ENCODE results near the gene DCAF7.

DCAF7 gene

GRCh38 chr17:63519972-63520882, 30.1 kb upstream of the DCAF7 start:
- no peak for TF ChIP-seq EZH2phosphoT487 (IDR thresholded peaks at IDR 0.05; ENCODE audit: low read depth)
- no peak for TF ChIP-seq CTCF (IDR thresholded peaks at IDR 0.05; ENCODE audit: low read depth, low read length)
- Histone ChIP-seq H3K27me3 (ENCODE audit: low read depth, low read length) (peaks cover 13% of the 10 kb centered on the region), H3K36me3 (replicated peaks; ENCODE audit: low read depth, low read length) (no peaks in the 10 kb centered on the region), H3K9me3 (ENCODE audit: insufficient read depth, low read length) (no peaks in the 10 kb centered on the region), H3K79me2 (ENCODE audit: low read length) (no peaks in the 10 kb centered on the region), H3K4me1 (ENCODE audit: low read length) (no peaks in the 10 kb centered on the region), H3K4me3 (ENCODE audit: low read length) (no peak overlapping the region), H3K9ac (ENCODE audit: low read length) (no peak overlapping the region), H3K27ac (ENCODE audit: low read length) (no peak overlapping the region), H3K4me2 (ENCODE audit: low read length) (no peak overlapping the region), H2AFZ (ENCODE audit: low read depth, low read length) (no peak overlapping the region), H4K20me1 (ENCODE audit: insufficient read depth, low read length) (no peaks in the 10 kb centered on the region)

DNA sequence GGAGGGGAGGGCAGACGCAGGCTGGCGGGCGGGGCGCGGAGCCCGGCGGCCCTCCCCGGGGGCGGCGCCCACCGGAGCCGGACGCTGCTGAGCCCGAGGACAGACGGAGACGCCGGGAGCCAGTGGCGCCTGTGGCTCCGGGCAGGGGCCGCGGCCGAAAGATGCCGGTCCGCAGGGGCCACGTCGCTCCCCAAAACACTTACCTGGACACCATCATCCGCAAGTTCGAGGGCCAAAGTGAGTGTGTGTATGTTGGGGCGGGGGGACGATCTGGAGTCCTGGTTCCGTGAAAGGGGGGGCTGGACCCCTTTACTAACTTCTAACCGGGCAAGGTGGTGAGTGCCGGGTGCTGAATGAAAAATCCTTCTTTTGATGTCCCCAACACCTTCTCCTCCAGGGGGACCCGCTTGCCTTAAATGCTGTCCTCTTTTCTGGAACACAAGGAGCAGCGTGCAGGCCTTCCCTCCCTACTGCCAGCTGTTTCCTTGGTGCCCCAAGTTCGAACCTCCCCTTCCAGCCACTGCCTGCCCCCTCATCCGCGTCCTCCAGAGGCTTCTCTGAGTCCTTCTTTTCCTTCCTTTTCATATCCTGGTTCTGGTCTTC, 26.9 kb upstream of the DCAF7 start, which contains the start of gene KCNH6:
TSS of gene KCNH6 (plus strand) at position 106 of the 603 bp plus-strand sequence. CDS start at position 162, 56 bp downstream.
- no peaks in the 10 kb centered on the region for H3K36me3 ChIP-seq (replicated peaks; ENCODE audit: low read depth, low read length)
- TF ChIP-seq EZH2phosphoT487 (IDR thresholded peaks at IDR 0.05; ENCODE audit: low read depth) (no peak), CTCF (IDR thresholded peaks at IDR 0.05; ENCODE audit: low read depth, low read length) (no peak)
- H3K9ac ChIP-seq (ENCODE audit: low read length): no peak within 1 kb of the TSS
- no peaks in the 10 kb centered on the region; the same call in 1 of the 2 replicates for H3K27me3 ChIP-seq (ENCODE audit: low read depth, low read length)
- no peak within 1 kb of the TSS for H3K4me2 ChIP-seq (ENCODE audit: low read length)
- H2AFZ ChIP-seq (ENCODE audit: low read depth, low read length): no peak within 1 kb of the TSS
- no peaks in the 10 kb centered on the region for H3K9me3 ChIP-seq (ENCODE audit: insufficient read depth, low read length)
- no peaks in the 10 kb centered on the region for H3K79me2 ChIP-seq (ENCODE audit: low read length)
- H4K20me1 ChIP-seq (ENCODE audit: insufficient read depth, low read length): no peaks in the 10 kb centered on the region
- H3K4me3 ChIP-seq (ENCODE audit: low read length): no peak within 1 kb of the TSS
- H3K4me1 ChIP-seq (ENCODE audit: low read length): no peaks in the 10 kb centered on the region
- H3K27ac ChIP-seq (ENCODE audit: low read length): no peak within 1 kb of the TSS

- Histone ChIP-seq H3K9me3 (ENCODE audit: insufficient read depth, low read length) (no peaks in the 10 kb centered on the region), H4K20me1 (ENCODE audit: insufficient read depth, low read length) (no peaks in the 10 kb centered on the region), H2AFZ (ENCODE audit: low read depth, low read length) (no peak overlapping the region), H3K27ac (ENCODE audit: low read length) (no peak overlapping the region), H3K4me1 (ENCODE audit: low read length) (no peaks in the 10 kb centered on the region), H3K9ac (ENCODE audit: low read length) (no peak overlapping the region), H3K4me2 (ENCODE audit: low read length) (no peak overlapping the region), H3K79me2 (ENCODE audit: low read length) (no peaks in the 10 kb centered on the region), H3K4me3 (ENCODE audit: low read length) (no peak overlapping the region), H3K27me3 (ENCODE audit: low read depth, low read length) (no peaks in the 10 kb centered on the region; the same call in 1 of the 2 replicates), H3K36me3 (replicated peaks; ENCODE audit: low read depth, low read length) (no peaks in the 10 kb centered on the region)
- TF ChIP-seq EZH2phosphoT487 (IDR thresholded peaks at IDR 0.05; ENCODE audit: low read depth) (no peak), CTCF (IDR thresholded peaks at IDR 0.05; ENCODE audit: low read depth, low read length) (no peak)
Observed at GRCh38 chr17:63524051-63524450, 26.2 kb upstream of the DCAF7 start.
